ENCODE data around the gene ABHD17B.
A peak's percentile ranks its signal among the peaks of the same experiment; 100 is the strongest.
"Not testable (repeated sequence)": the region's sequence is repeated elsewhere in the genome, so short reads cannot be mapped to it uniquely, and the experiment has no call there.

ABHD17B gene

DNA sequence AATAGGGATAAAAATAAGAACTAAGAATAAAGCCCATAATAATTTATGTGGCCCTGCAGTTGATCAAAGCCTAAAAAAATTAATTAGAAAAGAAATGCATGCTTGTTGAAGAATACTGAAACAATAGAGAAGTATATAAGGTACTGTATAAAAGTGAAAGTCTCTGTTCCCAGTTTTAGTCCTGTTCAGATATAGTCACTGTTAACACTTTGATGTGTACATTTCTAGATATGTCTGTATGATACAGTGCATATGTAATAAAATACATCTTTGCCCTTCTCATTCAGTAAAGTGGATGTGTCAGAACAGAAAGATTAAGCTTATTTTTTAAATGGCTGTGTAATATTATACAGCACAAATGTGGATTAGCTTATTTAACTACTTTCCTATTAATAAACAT is 4.5 kb upstream of the ABHD17B start:
- DNase-seq, result no peak

DNA sequence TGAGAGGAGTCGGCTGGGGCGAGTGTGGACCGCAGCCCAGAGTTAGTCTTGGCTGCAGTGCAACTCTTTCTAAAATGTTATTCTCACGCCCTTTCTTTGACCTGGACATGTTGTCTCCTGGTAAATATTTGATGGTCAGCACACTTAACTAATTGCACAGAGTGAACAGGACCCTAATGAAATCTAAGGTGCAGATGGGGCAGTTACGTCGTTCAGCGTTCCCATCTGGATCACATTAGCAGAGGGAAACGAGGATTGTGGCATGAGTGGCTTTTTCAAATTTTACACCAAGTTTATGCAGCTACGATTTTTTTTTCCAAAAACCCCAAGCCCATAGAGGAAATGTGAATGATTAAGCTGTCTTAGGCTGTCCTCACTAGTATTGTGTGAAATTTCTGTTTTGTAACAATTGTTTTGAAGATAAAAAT is 929 bp upstream of the ABHD17B start:
- DNase-seq, result peak; percentile 41

DNA sequence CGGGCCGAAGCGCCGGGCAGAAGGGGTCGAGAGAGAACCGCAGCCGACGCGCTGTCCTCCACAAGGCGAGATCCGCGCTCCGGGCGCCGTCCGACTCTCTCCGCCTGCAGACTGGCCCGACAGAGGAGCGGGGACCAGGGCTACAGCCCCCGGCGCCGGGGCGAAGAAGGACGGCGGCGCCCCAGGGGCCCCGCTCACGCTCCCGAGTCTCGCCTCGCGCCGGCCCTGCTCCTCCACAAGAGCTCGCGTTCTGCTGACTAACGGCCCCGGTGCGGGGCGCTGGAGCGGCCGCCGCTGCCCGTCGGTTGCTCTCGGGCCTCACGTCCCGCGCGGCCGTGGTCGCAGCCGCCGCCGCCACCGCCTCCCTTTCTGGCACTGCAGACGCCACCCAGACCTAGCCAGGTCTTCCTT is 338 bp downstream of the ABHD17B start:
- no peak for DNase-seq

DNA sequence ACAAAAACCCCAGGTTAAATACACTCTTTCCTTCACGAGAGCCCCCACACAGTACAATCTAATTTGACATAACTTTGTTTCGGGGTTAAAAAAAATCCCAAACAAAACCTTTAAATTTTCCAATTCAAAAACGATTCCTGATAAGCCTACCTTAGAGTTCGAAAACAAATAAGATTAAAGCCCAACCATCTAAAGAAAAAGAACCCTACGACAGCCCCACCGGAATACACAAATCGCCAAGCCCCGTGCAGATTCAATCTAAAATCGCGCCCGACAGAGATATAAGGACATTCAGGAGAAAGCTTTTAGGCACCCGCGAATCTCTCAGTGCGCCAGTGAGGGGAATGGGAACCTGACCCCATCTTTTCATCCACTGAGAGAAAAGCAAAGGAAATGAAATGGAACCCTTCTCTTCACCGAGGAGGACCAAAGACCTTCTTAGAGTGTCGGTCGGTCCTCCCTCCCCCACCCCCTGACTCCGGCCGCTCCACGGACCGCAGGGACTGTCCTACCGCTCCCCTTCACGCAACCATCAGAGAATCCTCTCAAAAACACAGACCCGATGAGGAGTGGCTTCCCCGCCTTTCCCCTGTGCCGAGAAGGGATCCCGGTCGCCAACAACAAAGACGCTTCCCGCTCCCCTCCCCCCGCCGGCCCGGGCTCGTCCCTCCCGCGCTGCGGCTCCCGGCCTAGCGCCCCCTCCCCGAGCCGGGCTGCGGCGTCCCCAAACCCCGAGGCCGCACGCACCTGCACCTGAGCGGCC is 925 bp downstream of the ABHD17B start:
- peak; percentile 16 for DNase-seq

DNA sequence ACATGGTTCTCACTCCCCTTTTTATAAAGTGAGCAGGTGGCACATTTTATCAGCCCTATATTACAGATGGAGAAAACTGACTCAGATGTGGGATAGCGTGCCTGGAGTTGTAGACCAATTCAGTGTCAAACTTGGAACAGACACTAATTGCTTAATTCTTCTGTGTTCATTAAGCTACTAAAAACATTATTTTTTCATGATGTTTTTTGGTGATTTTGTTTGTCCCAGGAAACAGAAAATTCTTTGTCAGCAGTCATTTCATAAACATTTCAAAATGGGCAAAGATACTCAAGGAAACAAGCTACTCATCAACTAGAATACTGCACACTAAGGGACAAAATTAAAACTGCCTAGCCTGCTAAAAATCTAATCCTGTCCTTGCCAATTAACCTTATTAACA is 2.2 kb downstream of the ABHD17B start:
- DNase-seq, result no peak

DNA sequence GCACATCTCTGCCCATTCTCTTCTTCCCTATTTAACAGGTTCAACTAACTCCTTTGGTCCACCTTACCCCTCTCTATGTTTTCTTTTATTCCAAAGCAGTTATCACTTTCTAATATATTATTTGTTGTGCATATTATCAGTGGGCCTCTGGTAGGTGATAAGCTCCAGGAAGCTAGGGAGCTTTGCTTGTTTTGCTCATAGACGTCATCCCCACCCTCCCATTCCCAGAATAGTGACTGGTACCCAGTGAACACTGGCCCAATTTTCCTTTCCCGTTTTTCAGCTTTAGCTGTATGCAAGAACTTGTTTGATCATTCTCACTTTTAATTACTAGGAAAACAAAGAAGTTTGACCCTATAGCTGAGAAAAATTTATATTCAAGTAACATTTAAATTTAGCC is 6.9 kb downstream of the ABHD17B start:
- no peak for DNase-seq

DNA sequence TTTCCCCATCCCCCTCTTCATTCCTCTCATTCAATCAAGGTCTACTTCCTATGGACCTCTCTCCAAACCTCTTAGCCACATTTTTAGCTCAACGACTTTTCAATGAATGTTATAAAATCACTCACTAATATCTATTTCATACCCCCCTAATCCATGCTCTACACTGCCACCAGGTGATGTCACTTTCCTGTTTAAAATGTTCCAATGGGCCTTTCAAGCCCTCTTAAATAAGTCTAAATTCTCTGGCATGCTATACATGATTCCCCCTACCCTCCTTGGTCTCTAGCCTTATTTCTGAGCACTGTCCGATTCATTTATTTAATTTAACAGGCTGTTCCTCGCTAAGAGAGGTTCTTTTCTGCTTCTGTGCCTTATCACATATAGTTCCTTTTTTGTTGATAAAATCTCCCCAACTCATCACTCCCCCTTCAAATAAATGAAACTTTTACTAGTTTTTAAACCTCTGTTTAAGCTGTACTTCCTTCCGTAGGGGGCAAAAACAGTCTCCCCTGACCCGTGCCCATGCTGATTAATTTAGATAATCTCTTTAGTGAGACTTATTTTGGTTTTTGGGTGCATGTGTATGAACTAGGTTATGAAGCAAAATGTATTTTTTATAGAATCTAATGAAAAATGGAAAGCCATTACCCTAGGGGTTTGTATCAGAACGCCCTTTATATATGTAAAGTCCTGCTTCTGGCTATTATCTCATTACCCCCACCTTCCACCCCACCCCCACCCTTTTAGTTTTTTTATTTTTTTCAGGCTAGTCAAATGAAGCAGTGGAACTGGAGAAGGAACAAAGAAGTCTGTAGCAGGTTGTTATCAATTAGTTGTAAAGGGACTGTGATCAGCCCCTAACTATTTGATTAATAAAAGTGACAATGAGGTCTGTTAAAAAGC is 9.0 kb downstream of the ABHD17B start:
- DNase-seq, result no peak

DNA sequence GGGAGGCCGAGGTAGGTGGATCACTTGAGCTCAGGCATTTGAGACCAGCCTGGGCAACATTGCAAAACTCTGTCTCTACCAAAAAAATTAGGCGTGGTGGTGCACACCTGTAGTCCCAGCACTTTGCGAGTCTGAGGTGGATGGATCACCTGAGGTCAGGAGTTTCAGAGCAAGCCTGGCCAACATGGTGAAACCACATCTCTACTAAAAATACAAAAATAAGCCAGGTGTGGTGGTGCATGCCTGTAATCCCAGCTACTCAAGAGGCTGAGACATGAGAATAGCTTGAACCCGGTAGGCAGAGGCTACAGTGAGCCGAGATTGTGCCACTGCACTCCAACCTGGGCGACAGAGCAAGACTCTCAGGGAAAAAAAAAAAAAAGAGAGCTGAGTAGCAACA is 12.2 kb downstream of the ABHD17B start:
- not testable (repeated sequence) for DNase-seq

DNA sequence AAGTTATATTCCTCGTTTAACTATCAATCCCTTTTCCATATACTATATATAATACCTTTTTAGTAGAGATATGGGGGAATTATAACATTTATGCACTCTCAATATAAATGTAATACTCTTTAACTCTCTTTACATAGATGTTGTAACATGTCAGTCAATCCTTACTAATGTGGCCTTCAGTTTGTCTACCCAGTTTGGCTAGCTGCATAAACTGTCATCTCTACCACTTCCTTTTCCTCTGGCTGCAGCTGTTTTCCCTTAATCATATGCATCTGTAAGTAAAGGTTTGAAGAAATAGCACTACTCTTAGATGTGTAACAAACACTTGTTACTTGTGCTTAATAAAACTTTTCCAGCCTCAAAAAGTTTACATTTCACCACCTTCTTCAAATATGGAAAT is 13.4 kb downstream of the ABHD17B start:
- DNase-seq, result no peak

DNA sequence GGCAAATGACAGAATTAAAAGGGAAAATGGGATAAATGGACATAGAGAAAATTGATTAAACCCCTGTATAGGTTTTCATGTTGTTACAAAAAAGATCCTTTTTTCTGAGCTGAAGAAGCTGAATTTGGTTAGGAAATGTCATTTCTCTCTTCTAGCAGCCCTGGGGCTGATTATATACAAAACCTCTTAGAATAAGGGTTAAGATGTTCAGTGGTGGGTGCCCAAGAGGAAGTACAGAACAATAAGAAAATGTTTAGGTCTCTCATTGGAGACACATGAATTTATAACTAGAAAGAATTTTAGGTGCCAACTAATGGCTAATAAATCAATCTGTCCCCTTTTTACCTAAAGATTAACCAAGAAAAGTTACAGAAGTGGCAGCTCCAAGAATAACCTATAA is 14.2 kb downstream of the ABHD17B start:
- no peak for DNase-seq

DNA sequence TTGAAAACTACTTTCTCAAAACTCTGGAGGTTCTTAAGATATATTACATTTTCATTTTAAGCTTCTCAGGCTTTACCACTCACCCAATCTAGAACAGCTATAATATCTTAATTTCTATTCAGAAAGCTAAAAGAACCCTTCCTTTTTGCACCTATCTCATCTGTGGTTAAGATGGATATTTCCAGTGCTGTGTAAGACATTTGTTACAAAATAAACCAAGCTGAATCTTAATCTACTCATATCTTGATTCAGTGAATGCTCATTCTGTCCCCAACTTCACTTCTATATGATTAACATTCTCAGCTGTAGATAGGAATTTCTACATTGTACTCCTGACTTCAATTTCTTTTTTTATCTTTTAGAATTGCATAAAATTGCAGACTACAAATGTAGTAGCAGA is 15.0 kb downstream of the ABHD17B start:
- no peak for DNase-seq

DNA sequence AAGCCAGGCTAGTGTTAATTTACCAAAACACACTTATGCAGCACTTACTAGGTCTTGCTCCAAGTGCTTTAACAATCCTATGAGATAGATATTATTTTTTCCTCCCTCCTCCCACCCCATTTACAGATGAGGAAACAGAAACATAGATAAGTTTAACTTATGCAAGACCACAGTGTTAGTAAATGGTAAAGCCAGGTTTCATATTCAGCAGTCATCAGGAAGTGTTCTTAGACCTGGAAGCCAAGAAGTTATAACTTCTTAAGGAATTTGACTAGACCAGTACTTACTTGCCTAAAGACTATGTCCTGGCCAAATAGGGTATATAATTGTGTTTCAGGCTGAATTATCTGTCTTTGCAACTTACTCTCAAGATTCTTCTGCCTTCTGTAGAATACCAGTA is 15.9 kb downstream of the ABHD17B start:
- DNase-seq, result no peak

DNA sequence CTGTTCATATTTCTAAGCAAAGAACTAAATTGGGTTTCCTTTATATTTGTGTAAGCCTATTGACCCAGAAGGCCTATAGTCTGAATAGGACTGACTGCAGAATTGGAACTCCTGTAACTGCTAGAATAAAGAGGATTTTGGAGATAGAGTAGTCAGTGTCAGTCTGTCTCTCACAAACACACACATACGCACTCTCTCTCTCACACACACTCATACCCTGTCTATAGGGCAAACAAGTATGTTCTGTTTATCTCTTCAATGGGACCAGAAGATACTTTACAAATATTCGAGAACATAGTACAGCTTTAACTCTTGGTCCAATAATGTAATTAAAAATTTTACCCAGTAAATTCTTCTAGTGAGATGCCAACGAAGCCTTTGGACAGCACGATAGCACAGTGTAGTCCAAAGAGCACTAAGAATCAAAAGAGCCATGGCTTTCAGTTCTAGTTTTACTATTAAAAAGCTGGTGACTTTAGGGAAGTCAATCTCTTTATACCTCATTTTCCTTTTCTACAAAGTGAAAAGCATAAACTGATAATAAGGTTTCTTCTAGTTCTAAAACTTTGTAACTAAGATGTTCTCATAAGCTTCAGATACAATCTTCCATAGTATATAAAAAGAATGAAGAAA is 19.3 kb downstream of the ABHD17B start:
- no peak for DNase-seq

DNA sequence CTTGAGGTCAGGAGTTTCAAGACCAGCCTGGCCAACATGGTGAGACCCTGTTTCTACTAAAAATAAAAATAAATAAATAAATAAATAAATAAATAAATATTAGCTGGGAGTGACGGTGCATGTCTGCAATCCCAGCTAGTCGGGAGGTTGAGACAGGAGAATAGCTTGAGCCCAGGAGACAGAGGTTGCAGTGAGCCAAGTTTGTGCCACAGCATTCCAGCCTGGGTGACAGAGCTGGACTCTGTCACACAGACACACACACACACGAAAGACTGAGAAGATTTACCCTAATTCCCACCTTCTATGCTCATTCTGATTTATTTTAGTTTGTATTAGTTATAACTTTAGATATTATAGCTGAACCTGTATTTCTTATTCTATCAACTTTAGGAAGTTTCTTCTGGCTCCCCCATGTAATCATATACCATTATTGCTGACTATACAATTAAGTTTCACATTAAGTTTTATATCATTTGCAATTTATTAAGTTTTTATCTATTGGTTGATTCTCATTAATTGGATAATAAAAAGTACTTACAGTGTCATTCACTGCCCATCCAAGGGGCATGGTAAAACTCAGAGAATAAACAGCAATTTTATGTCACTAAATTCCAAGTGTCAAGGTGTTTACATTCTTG is 20.8 kb downstream of the ABHD17B start:
- DNase-seq, result no peak

DNA sequence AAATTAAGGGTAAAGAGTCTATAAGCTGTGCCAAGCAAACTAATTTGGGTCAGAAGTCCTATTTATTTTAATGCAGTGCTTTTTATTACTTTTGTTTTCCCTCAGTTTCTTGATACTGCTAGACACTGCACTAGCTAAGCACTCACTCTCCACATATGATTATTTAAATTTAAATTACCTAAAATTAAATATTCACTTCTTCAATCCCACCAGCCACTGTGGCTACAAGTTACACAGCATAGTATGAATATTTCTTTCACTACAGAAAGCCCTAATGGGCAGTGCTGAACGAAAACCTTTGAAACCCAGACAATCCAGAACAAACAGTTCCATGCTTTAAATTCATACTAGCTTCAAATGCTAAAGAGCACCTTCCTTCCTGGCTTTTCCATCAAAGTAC is 23.6 kb downstream of the ABHD17B start:
- no peak for DNase-seq

DNA sequence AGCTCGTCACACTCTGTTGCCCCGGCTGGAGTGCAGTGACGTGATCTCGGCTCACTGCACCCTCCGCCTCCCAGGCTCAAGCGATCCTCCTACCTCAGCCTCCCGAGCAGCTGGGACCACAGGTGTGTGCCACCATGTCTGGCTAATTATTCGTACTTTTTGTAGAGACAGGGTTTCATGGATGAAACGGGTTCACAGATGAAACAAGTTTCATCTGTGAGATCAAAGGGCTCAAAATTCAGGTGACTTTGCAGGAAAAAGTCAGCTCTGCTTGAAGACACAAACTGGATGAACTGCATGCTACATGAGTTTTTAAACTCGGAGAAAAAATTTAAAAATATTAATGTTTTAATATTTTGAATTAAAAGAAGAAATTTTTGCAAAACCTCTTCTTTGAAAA is 24.5 kb downstream of the ABHD17B start:
- no peak for DNase-seq

DNA sequence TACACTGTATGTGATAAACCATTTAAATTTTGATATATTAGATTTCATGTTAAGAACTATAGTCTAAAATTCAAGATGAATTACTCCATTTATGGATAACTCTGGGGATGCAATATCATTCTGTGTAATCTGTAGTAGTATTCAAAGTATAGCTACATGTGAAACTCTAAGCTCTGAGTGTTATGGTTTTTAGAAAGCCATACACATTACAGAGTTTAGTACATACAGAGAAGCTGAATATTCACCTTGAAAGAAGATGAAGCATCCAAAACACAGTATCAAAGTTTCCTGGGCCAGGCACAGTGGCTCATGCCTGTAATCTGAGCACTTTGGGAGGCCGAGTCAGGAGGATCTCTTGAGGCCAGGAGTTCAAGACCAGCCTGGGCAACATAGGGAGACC is 25.0 kb downstream of the ABHD17B start:
- no peak for DNase-seq

DNA sequence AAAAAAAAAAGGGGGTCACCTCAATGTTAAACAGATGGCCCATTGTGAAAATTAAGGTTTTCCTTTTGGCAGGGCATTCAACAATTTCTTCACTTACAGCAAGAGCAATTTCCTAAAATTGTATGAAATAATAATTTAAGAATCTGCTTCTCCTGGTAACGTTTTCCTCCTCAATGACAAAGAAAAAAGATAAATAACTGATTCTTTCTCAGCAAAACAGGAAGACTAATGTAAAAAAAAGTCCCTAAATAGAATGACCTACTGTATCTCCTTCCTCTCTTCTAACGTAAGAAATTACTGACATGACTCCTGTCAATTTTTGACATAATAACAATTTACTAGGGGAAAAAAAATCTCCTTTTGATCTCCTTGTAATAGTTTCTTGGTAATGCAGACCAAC is 25.5 kb downstream of the ABHD17B start:
- DNase-seq, result no peak

DNA sequence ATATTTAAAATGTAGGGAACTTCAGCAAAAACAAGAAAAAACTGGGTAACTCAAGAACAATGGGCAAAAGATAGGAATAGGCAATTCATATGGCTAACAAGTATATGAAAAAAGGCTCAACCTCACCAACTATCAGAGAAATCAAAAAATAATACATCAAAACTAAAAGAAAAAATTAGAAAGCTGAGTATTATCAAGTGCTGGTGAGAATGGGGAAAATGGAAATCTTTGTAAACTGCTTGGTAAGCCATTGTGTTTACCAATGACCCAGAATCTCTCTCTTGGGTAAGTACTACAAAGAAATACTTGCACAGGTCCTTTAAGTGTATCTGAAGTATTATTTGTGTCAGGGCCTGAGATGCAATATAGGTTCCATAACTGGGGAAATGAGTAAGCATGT is 27.0 kb downstream of the ABHD17B start:
- DNase-seq, result no peak

DNA sequence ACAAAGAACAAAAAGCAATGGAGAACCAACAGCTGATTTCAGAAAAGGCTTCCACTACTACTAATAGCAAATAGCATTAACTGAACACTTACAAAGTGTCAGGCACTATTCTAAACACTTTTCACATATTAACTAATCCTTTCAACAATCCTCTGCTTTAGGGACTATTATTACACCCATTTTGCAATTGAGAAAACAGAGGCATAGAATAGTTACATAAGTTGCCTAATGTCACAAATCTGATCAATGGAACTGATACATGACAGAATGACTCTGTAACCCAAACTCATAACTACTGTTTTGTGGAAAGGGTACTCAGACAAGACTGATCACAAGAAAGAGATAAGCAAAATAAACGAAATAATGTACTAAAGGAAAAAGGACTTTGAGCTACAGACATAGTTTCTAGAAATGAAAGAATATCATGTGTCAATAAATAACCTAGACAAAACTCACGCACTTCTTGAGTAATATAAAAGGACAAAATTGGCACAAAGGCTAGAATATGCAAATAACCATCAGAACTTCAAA is 31.3 kb downstream of the ABHD17B start:
- no peak for DNase-seq

DNA sequence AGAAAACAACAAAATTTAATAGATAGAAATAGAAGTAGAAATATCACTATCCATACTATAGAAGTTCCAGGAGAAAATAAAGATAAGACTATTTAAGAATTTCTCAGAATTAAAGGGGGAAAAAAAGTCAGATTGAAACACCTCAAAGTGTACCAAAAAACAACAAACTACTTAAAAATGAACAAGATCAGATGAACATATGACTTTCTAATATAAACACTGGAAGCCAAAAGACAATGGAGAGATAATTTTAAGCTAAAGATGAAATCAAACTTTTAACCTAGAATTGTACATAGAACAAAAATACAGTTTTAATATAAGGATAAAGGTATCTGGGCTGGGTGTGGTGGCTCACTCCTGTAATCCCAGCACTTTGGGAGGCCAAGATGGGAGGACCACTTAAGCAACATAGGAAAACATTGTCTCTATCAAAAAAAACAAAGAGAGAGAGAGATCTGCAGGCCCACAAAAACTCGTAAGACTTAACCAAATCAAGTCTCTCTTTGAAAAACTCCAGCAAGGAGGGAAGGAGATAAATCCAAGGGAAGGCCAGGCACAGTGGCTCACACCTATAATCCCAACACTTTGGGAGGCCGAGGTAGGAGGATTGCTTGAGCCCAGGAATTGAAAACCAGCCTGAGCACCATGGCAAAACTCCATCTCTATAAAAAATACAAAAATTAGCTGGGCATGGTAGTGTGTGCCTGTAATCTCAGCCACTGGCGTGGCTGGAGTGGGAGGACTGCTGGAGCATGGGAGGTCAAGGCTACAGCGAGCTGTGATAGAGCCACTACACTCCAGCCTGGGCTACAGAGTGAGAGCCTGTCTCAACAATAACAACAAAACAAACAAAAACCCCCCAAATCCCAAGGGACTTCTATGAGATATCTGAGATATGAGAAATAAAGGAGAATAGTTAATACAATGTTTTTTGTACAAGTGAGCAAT is 32.4 kb downstream of the ABHD17B start:
- no peak for DNase-seq

DNA sequence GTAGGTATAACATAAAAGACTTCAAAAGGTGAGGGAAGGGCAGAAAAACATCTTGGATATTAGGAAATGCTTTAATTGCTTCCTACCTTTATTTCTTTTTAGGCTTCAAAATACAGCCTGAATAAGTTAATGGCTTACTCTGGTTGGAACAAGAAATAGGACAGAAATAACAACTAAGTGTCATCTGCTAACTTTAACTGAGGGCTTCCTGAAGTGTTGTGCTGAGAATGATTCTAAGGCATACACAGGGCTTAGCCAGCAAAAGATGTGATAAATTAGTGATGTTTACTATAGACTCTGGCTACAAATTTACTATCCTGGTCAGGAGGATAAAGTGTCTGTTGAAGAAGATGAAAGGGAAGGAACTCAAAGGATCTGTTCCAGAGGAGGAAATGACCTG is 34.2 kb downstream of the ABHD17B start:
- DNase-seq, result no peak

Data from amniotic stem cell (primary cell).